Type B pancreatic cell (in vitro differentiated cells): Measurements from ENCODE around the gene PAEP. TPM values are rescaled to one million over a fixed set of nuclear protein-coding genes. Genes with fewer than 3 reads are reported as not detected.
"Not testable (repeated sequence)": the region's sequence is repeated elsewhere in the genome, so short reads cannot be mapped to it uniquely, and the experiment has no call there.

Source experiments
- DNase-seq: peaks from one replicate; pipeline ENCODE4 v3.0.0; 2021; ENCODE audit warnings: mixed read lengths; ENCODE audit not compliant: unreplicated experiment; ENCODE audit errors: extremely low spot score
- H3K27ac Mint-ChIP-seq: 2 replicates; pipeline ENCODE4 v1.8.0; 2021; ENCODE audit warnings: mild to moderate bottlenecking, mixed read lengths
- H3K27me3 Mint-ChIP-seq: 2 replicates; pipeline ENCODE4 v1.8.0; 2021; ENCODE audit warnings: mixed read lengths
- H3K36me3 Mint-ChIP-seq: 2 replicates; pipeline ENCODE4 v1.8.0; 2021; ENCODE audit warnings: mixed read lengths
- H3K4me1 Mint-ChIP-seq: one replicate; pipeline ENCODE4 v1.8.0; 2021; ENCODE audit warnings: mixed read lengths; ENCODE audit not compliant: unreplicated experiment
- H3K4me3 Mint-ChIP-seq: 2 replicates; pipeline ENCODE4 v1.8.0; 2021; ENCODE audit warnings: mild to moderate bottlenecking, mixed read lengths
- H3K9me3 Mint-ChIP-seq: 2 replicates; pipeline ENCODE4 v1.8.0; 2021; ENCODE audit warnings: mixed read lengths
- long read RNA-seq: library from polyadenylated mRNA; unstranded; transcript quantifications from one replicate; pipeline ENCODE4 v2.0.0, GENCODE V29; 2020
- total RNA-seq: library from RNA; stranded (reverse); gene quantifications from 2 replicates; pipeline ENCODE4 v1.2.1, GENCODE V29; 2021; ENCODE audit warnings: low replicate concordance
- TF ChIP-seq, protein P1 (sequence below): fragments of 200-600 bp; sonication (generic); conservative IDR thresholded peaks from 2 replicates; pipeline ENCODE4 v1.5.0; 2021; ENCODE audit warnings: antibody characterized with exemption, mild to moderate bottlenecking

Gene PAEP
- total RNA-seq: not detected in 2 replicates
- long read RNA-seq: 0 reads

DNA sequence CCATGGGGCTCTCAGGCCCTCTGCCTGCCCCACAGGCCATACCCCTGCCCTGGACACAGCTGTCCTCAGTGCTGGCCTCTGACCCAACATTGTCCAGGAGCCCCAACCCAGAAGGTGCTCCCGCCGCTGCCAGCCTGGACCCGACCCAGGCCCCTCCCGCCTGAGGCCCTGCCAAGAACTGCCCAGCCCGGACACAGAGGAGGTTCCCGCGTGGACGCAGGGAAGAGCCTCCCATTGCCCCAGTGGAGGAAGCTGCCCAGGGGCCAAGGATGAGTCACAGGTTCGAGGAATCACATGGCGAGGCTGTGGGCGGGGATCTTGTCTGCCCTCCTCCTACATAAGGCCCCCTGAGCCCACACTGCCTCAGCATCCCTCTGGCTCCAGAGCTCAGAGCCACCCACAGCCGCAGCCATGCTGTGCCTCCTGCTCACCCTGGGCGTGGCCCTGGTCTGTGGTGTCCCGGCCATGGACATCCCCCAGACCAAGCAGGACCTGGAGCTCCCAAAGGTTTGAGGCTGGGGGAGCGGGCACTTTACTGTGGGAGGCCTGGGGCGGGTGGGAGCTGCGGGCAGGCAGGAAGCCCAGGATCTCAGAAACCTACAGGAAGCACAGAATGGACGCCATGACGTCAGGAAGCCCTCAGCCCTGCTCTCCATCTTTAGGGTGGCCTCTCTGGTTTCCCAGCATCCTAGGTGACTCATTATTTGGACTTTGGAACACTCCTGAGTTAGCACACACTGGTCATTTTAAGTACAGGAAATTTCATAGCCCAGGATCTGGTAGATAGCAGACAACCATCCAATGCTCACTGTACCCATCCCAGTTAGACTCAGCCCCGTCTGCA is at the start of gene PAEP:
TSS of gene PAEP (plus strand) at position 366 of the 844 bp plus-strand sequence.
- H3K27ac Mint-ChIP-seq: no peak within 1 kb of the TSS
- no peaks in the 10 kb centered on the region for H3K27me3 Mint-ChIP-seq
- peak; percentile 63 for DNase-seq
- H3K36me3 Mint-ChIP-seq: no peaks in the 10 kb centered on the region
- TF ChIP-seq, protein P1, sequence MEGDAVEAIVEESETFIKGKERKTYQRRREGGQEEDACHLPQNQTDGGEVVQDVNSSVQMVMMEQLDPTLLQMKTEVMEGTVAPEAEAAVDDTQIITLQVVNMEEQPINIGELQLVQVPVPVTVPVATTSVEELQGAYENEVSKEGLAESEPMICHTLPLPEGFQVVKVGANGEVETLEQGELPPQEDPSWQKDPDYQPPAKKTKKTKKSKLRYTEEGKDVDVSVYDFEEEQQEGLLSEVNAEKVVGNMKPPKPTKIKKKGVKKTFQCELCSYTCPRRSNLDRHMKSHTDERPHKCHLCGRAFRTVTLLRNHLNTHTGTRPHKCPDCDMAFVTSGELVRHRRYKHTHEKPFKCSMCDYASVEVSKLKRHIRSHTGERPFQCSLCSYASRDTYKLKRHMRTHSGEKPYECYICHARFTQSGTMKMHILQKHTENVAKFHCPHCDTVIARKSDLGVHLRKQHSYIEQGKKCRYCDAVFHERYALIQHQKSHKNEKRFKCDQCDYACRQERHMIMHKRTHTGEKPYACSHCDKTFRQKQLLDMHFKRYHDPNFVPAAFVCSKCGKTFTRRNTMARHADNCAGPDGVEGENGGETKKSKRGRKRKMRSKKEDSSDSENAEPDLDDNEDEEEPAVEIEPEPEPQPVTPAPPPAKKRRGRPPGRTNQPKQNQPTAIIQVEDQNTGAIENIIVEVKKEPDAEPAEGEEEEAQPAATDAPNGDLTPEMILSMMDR: no peak
- H3K4me3 Mint-ChIP-seq: no peak within 1 kb of the TSS
- no peaks in the 10 kb centered on the region for H3K9me3 Mint-ChIP-seq
- H3K4me1 Mint-ChIP-seq: no peaks in the 10 kb centered on the region

DNA sequence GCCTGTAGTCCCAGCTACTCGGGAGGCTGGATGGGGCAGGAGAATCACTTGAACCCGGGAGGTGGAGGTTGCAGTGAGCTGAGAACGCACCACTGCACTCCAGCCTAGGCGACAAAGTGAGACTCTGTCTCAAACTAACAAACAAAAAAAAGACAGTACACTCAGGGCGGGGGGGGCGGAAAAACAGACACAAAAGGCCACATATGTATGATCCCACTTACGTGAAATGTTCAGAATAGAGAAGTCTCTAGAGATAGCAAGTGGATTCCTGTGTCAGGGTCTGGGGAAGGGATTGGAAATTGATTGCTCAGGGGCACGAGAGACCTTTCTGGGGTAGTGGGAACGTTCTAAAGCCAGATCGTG is 49.3 kb upstream of the PAEP start:
- H3K9me3 Mint-ChIP-seq: peaks cover 6% of the 10 kb centered on the region
- peaks cover 4% of the 10 kb centered on the region for H3K27me3 Mint-ChIP-seq
- DNase-seq: peak; percentile 32
- no peak overlapping the region for H3K27ac Mint-ChIP-seq
- peaks cover 9% of the 10 kb centered on the region for H3K4me1 Mint-ChIP-seq
- no peaks in the 10 kb centered on the region for H3K36me3 Mint-ChIP-seq
- TF ChIP-seq, protein P1: no peak
- H3K4me3 Mint-ChIP-seq: no peak overlapping the region

DNA sequence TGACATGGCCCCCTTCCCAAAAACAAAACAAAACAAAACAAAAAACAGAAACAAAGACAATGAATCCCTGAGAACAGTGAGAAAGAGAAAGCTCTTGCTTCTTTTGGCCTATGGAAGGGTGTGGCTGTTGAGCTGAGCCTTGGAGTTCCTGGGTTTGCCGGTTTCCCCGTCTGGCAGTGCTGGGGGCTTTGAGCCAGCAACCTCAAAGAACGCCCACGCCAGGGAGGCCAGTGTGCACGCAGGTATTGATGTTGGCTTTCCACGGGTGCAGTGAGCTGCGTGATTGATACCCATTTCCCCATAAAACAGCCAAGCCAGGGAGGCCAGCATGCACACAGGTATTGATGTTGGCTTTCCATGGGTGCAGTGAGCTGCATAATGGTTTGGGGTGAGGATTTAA is 48.7 kb upstream of the PAEP start:
- no peaks in the 10 kb centered on the region for H3K36me3 Mint-ChIP-seq
- TF ChIP-seq, protein P1: no peak
- H3K27me3 Mint-ChIP-seq: peaks cover 4% of the 10 kb centered on the region
- H3K4me3 Mint-ChIP-seq: no peak overlapping the region
- H3K9me3 Mint-ChIP-seq: peaks cover 6% of the 10 kb centered on the region
- no peak for DNase-seq
- H3K4me1 Mint-ChIP-seq: peaks cover 9% of the 10 kb centered on the region
- H3K27ac Mint-ChIP-seq: no peak overlapping the region

DNA sequence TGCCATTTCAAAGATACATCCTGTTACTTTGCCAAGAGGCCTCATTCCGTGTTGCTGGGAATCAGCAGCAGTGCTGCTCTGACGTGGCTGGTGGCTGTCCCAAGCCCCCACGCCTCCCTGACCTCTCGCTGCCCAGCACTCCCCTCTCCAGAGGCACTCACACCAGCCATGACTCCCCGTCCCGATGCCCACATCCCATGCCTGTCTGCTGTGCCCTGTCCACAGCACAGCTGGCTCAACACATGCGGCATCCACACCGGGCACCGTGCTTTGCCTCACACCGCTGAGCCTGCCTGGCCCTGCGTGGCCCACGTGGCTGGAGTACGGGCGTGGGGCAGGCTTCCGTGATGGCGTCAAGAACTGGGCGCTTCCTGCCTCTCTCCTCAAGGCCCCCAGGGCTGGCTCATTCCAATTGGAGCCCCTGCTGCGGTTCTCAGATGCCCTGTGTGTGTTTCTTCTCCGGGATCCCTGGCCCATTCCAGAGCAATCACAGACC is 48.2 kb upstream of the PAEP start:
- TF ChIP-seq, protein P1: no peak
- Mint-ChIP-seq H3K27me3 (peaks cover 4% of the 10 kb centered on the region), H3K36me3 (no peaks in the 10 kb centered on the region), H3K27ac (no peak overlapping the region), H3K4me1 (peaks cover 9% of the 10 kb centered on the region), H3K4me3 (no peak overlapping the region), H3K9me3 (peaks cover 6% of the 10 kb centered on the region)
- DNase-seq: peak; percentile 61

DNA sequence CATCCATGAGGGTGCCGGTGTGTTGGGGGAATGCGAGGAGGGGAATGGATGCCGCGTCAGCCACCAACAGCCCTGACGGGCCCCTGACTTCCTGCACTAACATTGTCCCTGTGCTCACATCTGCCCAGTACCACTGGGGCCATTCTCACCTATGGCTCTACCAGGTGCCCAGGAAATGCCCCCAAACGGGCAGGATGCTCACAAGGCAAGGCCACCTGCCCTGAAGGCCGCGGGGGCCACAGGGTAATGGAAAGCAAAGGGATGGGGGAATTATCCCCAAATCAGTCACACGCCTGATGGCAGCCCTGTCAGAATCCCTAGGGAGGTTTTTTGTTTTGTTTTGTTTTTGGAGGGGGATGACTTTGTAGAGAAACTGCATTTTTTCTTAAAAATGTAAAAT is 47.6 kb upstream of the PAEP start:
- H3K4me1 Mint-ChIP-seq, H3K9me3 Mint-ChIP-seq, H3K36me3 Mint-ChIP-seq, H3K27ac Mint-ChIP-seq, H3K4me3 Mint-ChIP-seq, H3K27me3 Mint-ChIP-seq, DNase-seq: not testable (repeated sequence)

DNA sequence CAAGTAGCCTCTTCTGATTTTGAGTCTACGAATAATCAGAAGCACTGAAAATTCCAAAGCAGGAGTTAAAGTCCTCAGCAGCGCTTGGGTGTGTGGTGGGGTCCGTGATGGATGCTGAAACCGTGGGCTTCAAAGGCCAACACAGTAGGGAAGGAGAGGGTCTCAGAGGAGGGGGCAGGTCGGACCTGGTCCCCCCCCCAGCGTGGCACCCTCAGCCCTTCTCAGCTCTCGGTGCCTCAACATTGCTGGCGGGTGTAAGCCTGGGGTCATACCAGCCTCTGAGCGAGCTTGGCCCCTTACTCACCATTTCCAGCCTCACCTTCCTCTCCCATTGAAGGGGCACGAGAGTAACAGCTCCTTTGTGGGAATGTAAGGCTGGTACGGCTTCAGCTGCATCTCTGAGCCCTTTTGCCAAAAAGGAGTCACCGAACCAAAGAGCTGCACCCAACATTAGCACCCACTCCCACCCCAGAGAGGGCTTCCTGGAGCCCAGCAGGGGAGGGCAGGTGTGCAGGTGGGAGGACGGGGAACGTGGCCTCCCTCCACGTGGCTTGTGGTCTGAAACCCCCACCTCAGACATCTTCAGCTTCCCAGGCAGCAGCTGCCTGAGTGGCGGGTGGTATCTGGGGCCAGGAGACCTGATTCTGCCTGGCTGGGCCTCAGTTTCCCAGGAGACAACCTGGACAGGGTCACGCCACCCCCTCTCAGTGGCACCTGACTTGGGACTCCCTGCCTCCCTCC is 47.0 kb upstream of the PAEP start:
- Mint-ChIP-seq H3K36me3 (no peaks in the 10 kb centered on the region), H3K27me3 (peaks cover 4% of the 10 kb centered on the region), H3K27ac (no peak overlapping the region), H3K4me3 (no peak overlapping the region), H3K9me3 (peaks cover 1% of the 10 kb centered on the region), H3K4me1 (peaks cover 9% of the 10 kb centered on the region)
- no peak for DNase-seq
- TF ChIP-seq, protein P1: no peak
